GM12873 (cell line): ENCODE data around the gene TTC7B.

Experiments used
- TF ChIP-seq, protein P1 (sequence below): IDR thresholded peaks from 2 replicates; pipeline ENCODE4 v1.5.1; 2012; ENCODE audit warnings: low read depth, mild to moderate bottlenecking, moderate library complexity, low read length, control low read depth; ENCODE audit not compliant: insufficient read depth; ENCODE audit errors: missing control alignments

Gene TTC7B

DNA sequence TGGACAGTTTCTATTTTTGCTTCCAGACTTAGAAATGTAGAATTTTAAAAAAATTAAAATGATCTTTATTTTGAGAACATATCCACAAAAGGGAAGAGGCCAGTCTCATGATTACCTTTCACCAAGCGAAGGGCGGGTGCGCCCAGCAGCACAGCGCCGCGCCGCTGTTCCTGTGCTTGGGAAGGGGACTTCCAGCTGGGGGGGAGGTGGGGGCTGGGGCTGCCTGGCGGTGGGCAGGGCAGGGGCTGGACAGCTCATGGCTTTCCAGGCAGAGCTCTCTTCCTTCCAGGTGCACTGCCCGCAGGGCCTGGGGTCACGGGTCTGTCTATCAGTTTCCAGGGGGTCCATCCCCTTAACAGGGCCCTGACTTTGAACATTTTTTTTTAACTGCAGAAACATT, 199.9 kb downstream of the TTC7B start:
- TF ChIP-seq, protein P1, sequence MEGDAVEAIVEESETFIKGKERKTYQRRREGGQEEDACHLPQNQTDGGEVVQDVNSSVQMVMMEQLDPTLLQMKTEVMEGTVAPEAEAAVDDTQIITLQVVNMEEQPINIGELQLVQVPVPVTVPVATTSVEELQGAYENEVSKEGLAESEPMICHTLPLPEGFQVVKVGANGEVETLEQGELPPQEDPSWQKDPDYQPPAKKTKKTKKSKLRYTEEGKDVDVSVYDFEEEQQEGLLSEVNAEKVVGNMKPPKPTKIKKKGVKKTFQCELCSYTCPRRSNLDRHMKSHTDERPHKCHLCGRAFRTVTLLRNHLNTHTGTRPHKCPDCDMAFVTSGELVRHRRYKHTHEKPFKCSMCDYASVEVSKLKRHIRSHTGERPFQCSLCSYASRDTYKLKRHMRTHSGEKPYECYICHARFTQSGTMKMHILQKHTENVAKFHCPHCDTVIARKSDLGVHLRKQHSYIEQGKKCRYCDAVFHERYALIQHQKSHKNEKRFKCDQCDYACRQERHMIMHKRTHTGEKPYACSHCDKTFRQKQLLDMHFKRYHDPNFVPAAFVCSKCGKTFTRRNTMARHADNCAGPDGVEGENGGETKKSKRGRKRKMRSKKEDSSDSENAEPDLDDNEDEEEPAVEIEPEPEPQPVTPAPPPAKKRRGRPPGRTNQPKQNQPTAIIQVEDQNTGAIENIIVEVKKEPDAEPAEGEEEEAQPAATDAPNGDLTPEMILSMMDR, result no peak

DNA sequence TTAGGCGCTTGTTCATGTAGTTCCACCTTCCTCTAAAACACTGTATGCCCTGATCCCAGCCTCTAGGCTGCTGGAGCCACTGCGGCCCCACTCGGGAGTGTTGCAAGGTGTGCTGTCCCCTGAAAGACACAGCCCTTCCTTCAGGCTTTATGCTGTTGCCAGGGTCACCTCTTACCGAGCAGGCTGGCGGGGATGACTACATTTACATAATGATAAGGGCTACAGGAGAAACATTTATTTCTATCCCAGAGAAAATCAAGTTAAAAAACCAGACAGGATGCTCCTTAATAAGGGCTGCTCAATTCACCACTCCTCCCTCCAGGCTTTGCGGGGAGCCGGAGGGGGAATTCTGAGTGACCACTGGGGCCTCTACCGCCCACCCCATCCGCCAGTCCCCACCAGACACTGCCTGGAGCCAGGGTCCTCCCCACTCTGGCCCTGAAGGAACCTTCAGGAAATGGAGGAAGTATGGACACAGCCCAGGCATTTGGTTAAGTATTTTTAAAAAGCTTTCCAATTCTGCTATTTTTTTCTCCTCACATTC, 200.6 kb downstream of the TTC7B start:
- TF ChIP-seq, protein P1, result no peak

DNA sequence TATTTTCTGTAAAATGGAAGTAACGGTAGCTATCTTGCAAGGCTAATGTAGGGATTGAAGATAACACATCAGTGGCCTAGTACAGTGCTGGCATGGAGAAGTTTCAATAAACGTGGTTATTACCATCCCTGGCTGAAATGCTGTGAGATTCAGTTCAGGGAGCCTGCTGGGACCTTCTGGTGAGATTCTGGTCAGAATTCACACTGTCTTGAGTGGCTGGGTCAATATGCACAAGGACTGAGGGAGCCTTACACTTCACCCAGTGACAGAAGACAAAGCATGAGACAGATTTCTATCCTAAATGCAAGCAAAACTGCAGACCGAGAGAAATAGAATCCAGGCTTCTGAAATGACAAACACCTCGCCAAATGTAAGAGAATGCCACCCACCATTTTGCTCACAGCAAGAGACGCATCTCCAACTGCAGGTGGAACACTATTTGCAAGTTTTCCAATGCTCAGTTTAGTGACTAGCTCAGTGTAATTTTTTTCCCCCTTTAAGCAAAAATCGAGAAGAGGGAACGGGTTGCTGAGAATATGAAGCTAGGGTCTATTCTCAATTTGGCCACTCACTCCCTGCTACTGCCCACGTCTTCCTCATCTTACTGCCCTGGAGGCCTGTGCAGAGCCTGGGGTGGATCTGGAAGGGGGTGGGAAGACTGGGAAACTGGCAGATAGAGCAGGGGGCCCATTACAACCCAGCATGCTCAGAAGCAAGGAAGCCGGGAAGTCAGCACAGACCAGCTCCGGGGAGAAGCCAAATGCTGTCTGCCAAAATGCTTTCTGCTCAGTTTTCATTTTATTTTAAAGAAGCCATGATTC, 201.3 kb downstream of the TTC7B start:
- TF ChIP-seq, protein P1, result no peak

DNA sequence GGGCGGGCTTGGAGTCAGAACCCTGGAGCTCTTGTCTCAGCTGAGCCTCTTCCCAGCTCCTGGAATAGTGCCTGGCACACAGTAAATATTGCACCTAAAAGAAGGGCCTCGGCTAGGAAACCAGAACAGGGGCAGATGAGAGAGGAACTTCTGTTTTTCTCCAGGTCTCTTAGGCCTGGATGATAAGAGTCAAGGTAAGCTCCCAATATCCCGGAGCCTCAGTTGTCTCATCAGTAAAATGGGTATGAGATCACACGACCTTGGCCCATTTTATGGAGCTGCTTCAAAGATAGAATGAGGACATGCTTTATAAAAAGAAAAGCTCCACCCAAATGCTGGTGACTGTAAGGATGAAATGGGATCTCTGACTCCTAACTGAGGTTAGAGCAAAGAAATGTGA, 202.2 kb downstream of the TTC7B start:
- TF ChIP-seq, protein P1, result no peak

DNA sequence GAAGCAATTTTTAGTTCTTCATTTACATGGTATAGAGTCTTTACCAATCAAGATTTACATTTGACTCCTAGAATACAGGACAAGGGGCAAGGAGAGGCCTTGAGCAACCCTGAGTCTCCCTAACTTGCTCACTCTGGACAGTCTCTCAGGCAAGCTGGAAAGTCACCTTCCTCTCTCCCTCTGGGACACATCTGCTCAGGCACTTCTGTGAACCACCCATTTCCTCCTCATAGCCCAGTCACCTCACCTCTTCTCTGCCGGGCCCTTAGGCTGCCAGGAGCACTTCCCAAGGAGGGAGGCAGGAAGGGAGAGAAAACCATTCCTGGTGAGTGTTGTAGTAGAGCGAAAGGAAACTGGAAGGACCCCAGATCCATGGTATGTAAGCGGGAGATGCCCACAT, 202.8 kb downstream of the TTC7B start:
- TF ChIP-seq, protein P1, result no peak

DNA sequence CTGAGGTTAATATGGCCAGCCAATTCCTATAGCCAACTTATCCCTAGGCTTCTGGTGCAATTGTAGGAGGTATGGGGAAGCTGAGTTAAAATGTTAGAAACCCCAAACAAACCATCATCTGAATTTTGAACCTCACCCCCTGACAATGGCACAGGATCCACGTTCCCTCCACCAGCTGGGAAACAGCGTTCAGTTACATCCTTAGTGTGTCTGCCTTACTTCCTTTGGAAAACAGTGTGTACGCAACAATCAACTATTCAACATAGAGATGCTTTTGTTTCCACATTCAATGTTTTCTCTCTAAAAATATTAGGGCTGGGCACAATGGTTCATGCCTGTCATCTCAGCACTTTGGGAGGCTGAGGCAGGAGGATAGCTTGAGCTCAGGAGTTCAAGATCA, 203.4 kb downstream of the TTC7B start:
- TF ChIP-seq, protein P1, result no peak

DNA sequence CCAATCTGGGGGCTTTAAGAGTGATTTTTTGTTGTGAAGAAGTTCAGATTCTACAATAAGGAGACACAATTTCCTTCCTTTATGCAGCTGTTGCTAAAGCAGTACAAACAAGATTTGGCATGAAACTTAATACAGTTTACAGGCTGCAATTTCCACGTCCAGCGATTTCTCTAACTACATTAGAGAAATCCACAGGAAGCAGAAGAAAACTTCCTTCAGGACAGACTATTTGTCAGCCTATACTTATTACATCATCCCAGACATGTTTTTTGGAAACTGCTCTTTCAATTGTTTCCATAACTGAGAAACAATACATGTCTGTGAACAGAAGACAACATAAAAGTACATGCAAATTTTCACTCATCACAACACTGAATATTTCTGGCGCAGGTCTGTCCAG, 204.3 kb downstream of the TTC7B start:
- TF ChIP-seq, protein P1, result no peak
